Measurements from ENCODE around the gene ERAS. TPM values are rescaled to one million over a fixed set of nuclear protein-coding genes. Genes with fewer than 3 reads are reported as not detected.
A peak's percentile ranks its signal among the peaks of the same experiment; 100 is the strongest.
"Not testable (repeated sequence)": the region's sequence is repeated elsewhere in the genome, so short reads cannot be mapped to it uniquely, and the experiment has no call there.

Gene ERAS
- polyA plus RNA-seq, 2 of the 4 experiments (the other 2 are of a cell fraction) = 0.06 TPM; not detected in 1

DNA sequence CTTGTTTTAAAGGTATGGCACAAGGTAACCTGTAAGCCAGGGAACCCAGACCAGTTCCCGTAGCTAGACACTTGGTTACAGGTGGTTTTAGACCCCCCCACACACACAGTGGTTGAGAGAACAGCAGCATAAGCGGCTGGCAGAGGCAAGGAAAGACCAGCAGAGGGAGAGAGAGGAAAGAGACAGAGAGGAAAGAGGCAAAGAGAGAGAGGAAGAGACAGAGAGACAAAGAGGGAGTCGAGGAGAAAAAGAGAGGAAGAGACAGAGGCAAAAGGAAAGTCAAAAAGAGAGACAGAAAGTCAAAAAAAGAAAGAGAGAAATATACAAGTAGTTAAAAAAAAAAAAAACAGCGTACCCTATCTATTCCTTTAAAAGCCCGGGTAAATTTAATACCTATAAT is 28.6 kb downstream of the ERAS start:
- FAIRE-seq = no peak
- H3K4me1 ChIP-seq = no peaks in the 10 kb centered on the region
- no peak overlapping the region for H3K4me3 ChIP-seq
- POLR2A ChIA-PET = no interaction called here
- H3K9me3 ChIP-seq = no peaks in the 10 kb centered on the region
- no peak overlapping the region for H3K27ac ChIP-seq
- no peak for TF ChIP-seq CBX2 (IDR thresholded peaks at IDR 0.05; ENCODE audit: borderline replicate concordance, low read depth)
- TF ChIP-seq SMC3 (IDR thresholded peaks at IDR 0.05) = peak; percentile 34
- no peak for TF ChIP-seq ATOH8 (CRISPR knock-in tag; IDR thresholded peaks at IDR 0.05; ENCODE audit: low read depth)
- no peak for TF ChIP-seq POLR2A (IDR thresholded peaks at IDR 0.05; ENCODE audit: low read length)
- TF ChIP-seq CTCF (IDR thresholded peaks at IDR 0.05) = peak; percentile 34; the same call in 2 of the 3 replicates
- TF ChIP-seq RAD21 (conservative IDR thresholded peaks at IDR 0.05 in 1 of 2, IDR thresholded peaks at IDR 0.05 in 1 of 2) = peak; percentile 41 to 51; a peak in 4 of 5 replicates
- 0 out of 6 replicates have a peak, but pooled peaks of 1 of the 2 experiments have one; percentile 23 for ATAC-seq
- peak overlapping the region; percentile 32; the same call in 1 of the 3 replicates for H3K4me2 ChIP-seq
- 22% methylated on average over 5 of the region's 5 CpGs for WGBS (ENCODE audit: missing lambda C conversion rate)
- peak in 1 of 2 experiments; percentile 29 for DNase-seq (ENCODE audit: low read depth in 1 of 2, low spot score in 1 of 2)
- CTCF ChIA-PET = interaction anchor here (0.6 to 1.4 kb wide), 2 partner anchors 12 to 91 kb away, joined by 3 read pairs; no protein-coding TSS in a partner anchor

GRCh38 chrX:48864210-48864609 is 37.9 kb downstream of the ERAS start:
- 29% methylated on average over 4 of the region's 4 CpGs for WGBS (ENCODE audit: missing lambda C conversion rate)
- H3K4me1 ChIP-seq = peaks cover 17% of the 10 kb centered on the region
- no peak for FAIRE-seq
- ChIA-PET CTCF (interaction anchor here (0.6 to 1.0 kb wide), 5 partner anchors 16 to 40 kb away, joined by 3 to 4 read pairs (median 3); no protein-coding TSS in a partner anchor), POLR2A (interaction anchor here (0.7 to 1.5 kb wide), 2 partner anchors 27 to 33 kb away, joined by 4 to 8 read pairs; partner anchors contain the start of genes PQBP1 and TIMM17B)
- H3K4me3 ChIP-seq = no peak overlapping the region
- ATAC-seq = no peak
- H3K9me3 ChIP-seq = no peaks in the 10 kb centered on the region
- no peak for TF ChIP-seq KDM1A (IDR thresholded peaks at IDR 0.05; ENCODE audit: low read depth)
- no peak for TF ChIP-seq FOSB (CRISPR knock-in tag; IDR thresholded peaks at IDR 0.05)
- TF ChIP-seq HES2 (IDR thresholded peaks at IDR 0.05) = no peak
- no peak for TF ChIP-seq KDM5A (IDR thresholded peaks at IDR 0.05)
- no peak for TF ChIP-seq JUNB (IDR thresholded peaks at IDR 0.05)
- no peak for TF ChIP-seq RARB (CRISPR knock-in tag; IDR thresholded peaks at IDR 0.05)
- TF ChIP-seq POLR2AphosphoS2 (conservative IDR thresholded peaks at IDR 0.05; ENCODE audit: low read length) = no peak
- TF ChIP-seq EHF (CRISPR knock-in tag; IDR thresholded peaks at IDR 0.05) = no peak
- no peak for TF ChIP-seq ESRRA (IDR thresholded peaks at IDR 0.05; ENCODE audit: borderline replicate concordance, low read length)
- TF ChIP-seq SREBF2 (IDR thresholded peaks at IDR 0.05) = no peak
- no peak for TF ChIP-seq POLR2A (IDR thresholded peaks at IDR 0.05; ENCODE audit: low read length)
- TF ChIP-seq ZSCAN20 (CRISPR knock-in tag; IDR thresholded peaks at IDR 0.05) = no peak
- TF ChIP-seq, protein P1, sequence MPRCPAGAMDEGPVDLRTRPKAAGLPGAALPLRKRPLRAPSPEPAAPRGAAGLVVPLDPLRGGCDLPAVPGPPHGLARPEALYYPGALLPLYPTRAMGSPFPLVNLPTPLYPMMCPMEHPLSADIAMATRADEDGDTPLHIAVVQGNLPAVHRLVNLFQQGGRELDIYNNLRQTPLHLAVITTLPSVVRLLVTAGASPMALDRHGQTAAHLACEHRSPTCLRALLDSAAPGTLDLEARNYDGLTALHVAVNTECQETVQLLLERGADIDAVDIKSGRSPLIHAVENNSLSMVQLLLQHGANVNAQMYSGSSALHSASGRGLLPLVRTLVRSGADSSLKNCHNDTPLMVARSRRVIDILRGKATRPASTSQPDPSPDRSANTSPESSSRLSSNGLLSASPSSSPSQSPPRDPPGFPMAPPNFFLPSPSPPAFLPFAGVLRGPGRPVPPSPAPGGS (IDR thresholded peaks at IDR 0.05) = no peak
- TF ChIP-seq HEYL (CRISPR knock-in tag; IDR thresholded peaks at IDR 0.05) = no peak
- TF ChIP-seq NR3C1 (IDR thresholded peaks at IDR 0.05) = no peak
- TF ChIP-seq HOXA7 (CRISPR knock-in tag; IDR thresholded peaks at IDR 0.05) = no peak
- TF ChIP-seq ZFP36 (IDR thresholded peaks at IDR 0.05; ENCODE audit: borderline replicate concordance, partially characterized antibody) = no peak
- no peak for TF ChIP-seq CBX8 (IDR thresholded peaks at IDR 0.05)
- H3K27ac ChIP-seq = peak overlapping the region in 1 of 2 experiments; percentile 18; a peak in 2 of 6 replicates
- no peak for DNase-seq (ENCODE audit: low read depth in 1 of 2, low spot score in 1 of 2)
- H3K4me2 ChIP-seq = no peak overlapping the region

- peaks cover 13% of the 10 kb centered on the region for H3K4me1 ChIP-seq
- H3K4me2 ChIP-seq; H3K9me3 ChIP-seq; FAIRE-seq; ATAC-seq; POLR2A ChIA-PET; H3K4me3 ChIP-seq; DNase-seq (ENCODE audit: low read depth in 1 of 2, low spot score in 1 of 2); H3K27ac ChIP-seq: not testable (repeated sequence)
- WGBS (ENCODE audit: missing lambda C conversion rate) = 0% methylated on average over 1 of the region's 2 CpGs
- CTCF ChIA-PET = interaction anchor here (0.6 kb wide), 1 partner anchor 73 kb away, joined by 3 read pairs; no protein-coding TSS in a partner anchor
These were observed 45.7 kb downstream of the ERAS start for GRCh38 chrX:48872017-48872416.

- 24% methylated on average over 4 of the region's 4 CpGs for WGBS (ENCODE audit: missing lambda C conversion rate)
- H3K9me3 ChIP-seq; CTCF ChIA-PET; H3K4me2 ChIP-seq; H3K27ac ChIP-seq; POLR2A ChIA-PET; DNase-seq (ENCODE audit: low read depth in 1 of 2, low spot score in 1 of 2); ATAC-seq; H3K4me3 ChIP-seq; H3K4me1 ChIP-seq: not testable (repeated sequence)
- peak; percentile 46 for FAIRE-seq
These were observed 50.6 kb downstream of the ERAS start for GRCh38 chrX:48876944-48877343.
